GM12891 (cell line): ENCODE measurements around the gene TCFL5.

Source experiments
- POLR2A ChIP-seq: IDR thresholded peaks from 2 replicates; pipeline ENCODE4 v1.6.1; 2011; ENCODE audit warnings: low read depth, low read length, control low read depth
- POLR2AphosphoS5 ChIP-seq: IDR thresholded peaks from 2 replicates; pipeline ENCODE4 v1.6.1; 2011; ENCODE audit warnings: low read depth, low read length, control low read depth
- TAF1 ChIP-seq: IDR thresholded peaks from 2 replicates; pipeline ENCODE4 v1.6.1; 2011; ENCODE audit warnings: low read depth, low read length, control low read depth

- TF ChIP-seq TAF1 (no peak), POLR2AphosphoS5 (no peak), POLR2A (no peak)
These were observed 14.1 kb upstream of the TCFL5 start for GRCh38 chr20:62875419-62876361.
